Measurements from ENCODE around the gene ATP5PF. TPM values are rescaled to one million over a fixed set of nuclear protein-coding genes. Genes with fewer than 3 reads are reported as not detected.
A peak's percentile ranks its signal among the peaks of the same experiment; 100 is the strongest.
"Not testable (repeated sequence)": the region's sequence is repeated elsewhere in the genome, so short reads cannot be mapped to it uniquely, and the experiment has no call there.

ATP5PF gene
- polyA plus RNA-seq, 4 donors = 201 to 275 (median 238) TPM

DNA sequence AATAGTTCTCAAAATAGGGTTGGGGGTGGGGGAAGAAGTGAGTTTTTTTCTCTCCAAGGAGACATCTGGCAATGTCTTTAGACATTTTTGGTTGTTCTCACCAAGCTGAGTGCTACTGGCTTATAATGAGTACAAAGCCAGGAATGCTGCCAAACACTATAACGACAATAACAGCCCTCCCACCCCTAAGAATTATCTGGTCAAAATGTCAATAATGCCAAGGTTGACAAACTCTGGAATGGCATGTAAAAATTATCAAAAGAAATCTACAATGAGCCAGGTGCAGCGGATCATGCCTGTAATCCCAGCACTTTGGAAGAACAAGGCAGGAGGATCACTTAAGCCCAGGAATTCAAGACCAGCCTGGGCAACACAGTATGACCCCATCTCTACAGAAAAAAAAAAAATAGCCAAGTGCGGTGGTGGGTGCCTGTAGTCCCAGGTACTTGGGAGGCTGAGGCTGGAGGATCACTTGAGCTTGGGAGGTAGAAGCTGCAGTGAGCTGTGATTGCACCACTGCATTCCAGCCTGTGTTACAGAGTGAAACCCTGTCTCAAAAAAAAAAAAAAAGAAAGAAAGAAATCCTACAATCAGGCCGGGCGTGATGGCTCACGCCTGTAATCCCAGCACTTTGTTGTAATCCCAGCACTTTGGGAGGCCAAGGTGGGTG, 2.5 kb downstream of the ATP5PF start:
- no peak for DNase-seq (ENCODE audit: low read depth in 4 of 4, low spot score in 2 of 4)

DNA sequence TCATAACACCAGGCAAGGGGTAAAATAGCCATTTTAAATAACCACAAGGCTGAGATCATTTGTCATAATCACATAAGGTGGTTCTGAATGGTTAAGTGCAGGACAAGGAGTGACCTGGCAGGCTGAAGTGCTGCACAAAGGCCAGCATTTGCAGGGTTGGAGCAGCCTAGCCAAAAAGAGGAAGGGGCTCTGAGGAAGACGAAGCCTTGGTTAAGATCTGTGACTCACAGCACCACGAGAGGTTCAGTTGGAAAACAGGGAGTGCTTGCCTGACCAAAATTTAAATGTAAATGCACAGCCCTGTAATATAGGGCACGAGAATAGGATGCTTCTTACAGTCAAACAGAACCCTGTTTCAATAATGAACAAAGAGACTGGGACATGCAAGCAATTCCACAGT, 12.1 kb downstream of the ATP5PF start:
- no peak for DNase-seq (ENCODE audit: low read depth in 4 of 4, low spot score in 2 of 4)

GRCh38 chr21:25721987-25722386, 12.7 kb downstream of the ATP5PF start:
- no peak for DNase-seq (ENCODE audit: low read depth in 4 of 4, low spot score in 2 of 4)

- no peak for DNase-seq (ENCODE audit: low read depth in 4 of 4, low spot score in 2 of 4)
These were observed 17.1 kb downstream of the ATP5PF start for GRCh38 chr21:25717491-25718147.

- DNase-seq (ENCODE audit: low read depth in 4 of 4, low spot score in 2 of 4) = not testable (repeated sequence)
These were observed 20.6 kb downstream of the ATP5PF start for GRCh38 chr21:25714066-25714465.

- DNase-seq (ENCODE audit: low read depth in 4 of 4, low spot score in 2 of 4) = no peak
These were observed 24.2 kb downstream of the ATP5PF start for GRCh38 chr21:25710550-25710949.

GRCh38 chr21:25709684-25710265, 24.9 kb downstream of the ATP5PF start:
- no peak for DNase-seq (ENCODE audit: low read depth in 4 of 4, low spot score in 2 of 4)

GRCh38 chr21:25708467-25709065, 26.1 kb downstream of the ATP5PF start:
- DNase-seq (ENCODE audit: low read depth in 4 of 4, low spot score in 2 of 4) = peak in 2 of 4 donors; percentile 13 to 18

- DNase-seq (ENCODE audit: low read depth in 4 of 4, low spot score in 2 of 4) = no peak
These were observed 33.2 kb downstream of the ATP5PF start for GRCh38 chr21:25701529-25701928.

- DNase-seq (ENCODE audit: low read depth in 4 of 4, low spot score in 2 of 4) = no peak
These were observed 34.0 kb downstream of the ATP5PF start for GRCh38 chr21:25700741-25701140.

DNA sequence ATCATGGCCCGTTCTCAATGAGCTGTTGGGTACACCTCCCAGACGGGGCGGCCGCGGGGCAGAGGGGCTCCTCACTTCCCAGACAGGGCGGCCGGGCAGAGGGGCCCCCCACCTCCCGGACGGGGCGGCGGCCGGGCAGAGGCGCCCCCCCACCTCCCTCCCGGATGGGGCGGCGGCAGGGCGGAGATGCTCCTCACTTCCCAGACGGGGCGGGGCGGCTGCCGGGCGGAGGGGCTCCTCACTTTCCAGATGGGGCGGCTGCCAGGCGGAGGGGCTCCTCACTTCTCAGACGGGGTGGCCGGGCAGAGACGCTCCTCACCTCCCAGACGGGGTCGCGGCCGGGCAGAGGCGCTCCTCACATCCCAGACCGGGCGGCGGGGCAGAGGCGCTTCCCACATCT, 39.2 kb downstream of the ATP5PF start:
- not testable (repeated sequence) for DNase-seq (ENCODE audit: low read depth in 4 of 4, low spot score in 2 of 4)

DNA sequence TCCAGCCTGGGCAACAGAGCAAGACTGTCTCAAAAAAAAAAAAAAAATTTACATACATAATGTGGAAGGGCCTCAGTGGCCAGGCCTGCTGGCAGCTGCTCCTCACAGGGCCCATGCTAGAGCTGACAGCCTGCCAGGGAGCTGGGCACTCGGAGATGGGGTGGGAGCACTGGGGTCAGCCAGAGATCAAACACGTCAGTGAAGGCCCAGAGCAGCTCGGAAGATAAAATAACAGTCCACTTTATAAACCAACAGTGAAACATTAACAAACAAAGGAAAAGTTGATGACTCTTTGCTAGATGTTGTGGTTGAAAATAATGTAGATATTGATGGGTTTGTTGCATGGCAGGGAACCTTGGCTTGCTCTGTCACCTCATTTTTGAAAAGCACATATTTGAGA, 42.7 kb downstream of the ATP5PF start:
- DNase-seq (ENCODE audit: low read depth in 4 of 4, low spot score in 2 of 4) = no peak

- DNase-seq (ENCODE audit: low read depth in 4 of 4, low spot score in 2 of 4) = no peak
These were observed 45.5 kb downstream of the ATP5PF start for GRCh38 chr21:25689226-25689625.

DNA sequence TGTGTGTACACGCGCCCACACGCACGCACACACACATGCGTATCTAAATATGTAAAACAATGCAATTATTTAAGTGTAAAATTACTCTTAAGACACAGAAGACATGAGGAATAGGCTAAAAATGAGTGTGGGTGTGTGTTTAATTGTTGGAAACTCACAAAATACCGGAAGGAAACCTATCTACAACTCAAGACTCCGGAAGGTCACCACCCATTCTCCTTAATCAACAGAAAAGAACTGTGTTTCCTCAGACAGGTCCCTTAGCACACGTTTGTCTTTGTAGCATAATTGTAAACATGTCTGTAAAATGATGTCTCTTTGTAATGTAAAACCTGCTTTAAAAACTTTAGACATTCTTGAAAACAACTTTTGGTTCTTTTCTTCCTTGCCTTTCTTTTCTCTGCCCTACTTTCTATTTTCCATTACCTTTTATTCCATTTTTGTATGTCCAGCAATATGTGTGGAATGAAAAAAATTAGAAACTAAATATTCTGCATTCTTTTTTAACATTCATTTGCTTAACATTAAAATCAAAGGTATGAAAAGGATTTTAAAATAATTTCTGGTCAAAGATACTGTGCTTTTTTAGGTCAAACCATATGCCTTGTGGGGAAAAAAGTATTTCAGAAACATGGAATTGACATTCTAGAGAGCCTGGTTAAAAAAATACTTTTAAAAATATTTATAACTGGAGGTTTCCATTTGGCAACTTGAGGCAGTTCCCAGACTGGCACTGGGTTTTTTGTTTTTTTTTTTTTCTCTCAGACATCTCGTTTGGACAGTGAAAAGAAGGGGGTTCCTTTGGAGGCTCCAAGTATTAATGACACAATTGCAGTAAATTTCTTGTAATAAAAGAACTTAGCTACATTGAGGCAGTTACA, 46.2 kb downstream of the ATP5PF start:
- no peak for DNase-seq (ENCODE audit: low read depth in 4 of 4, low spot score in 2 of 4)

DNA sequence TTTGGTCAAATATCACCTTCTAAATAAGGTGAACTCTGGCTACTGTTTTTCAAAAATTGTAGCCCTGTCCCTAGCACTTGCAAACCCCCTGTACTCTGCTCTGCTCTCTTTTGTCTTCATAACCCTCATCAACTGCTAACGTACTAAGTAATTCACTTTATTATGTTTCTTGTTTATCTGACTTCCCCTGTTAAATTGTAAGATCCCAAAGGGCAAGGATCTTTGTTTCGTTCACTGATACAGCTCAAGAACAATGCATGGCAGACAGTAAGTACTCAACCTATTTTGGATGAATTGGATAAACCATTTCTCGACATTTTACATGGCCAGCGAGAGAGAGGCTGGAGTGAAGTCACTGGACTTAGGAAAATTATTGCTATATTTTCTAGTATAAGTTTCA, 46.9 kb downstream of the ATP5PF start:
- no peak for DNase-seq (ENCODE audit: low read depth in 4 of 4, low spot score in 2 of 4)

- no peak for DNase-seq (ENCODE audit: low read depth in 4 of 4, low spot score in 2 of 4)
These were observed 52.3 kb downstream of the ATP5PF start for GRCh38 chr21:25682382-25682781.

DNA sequence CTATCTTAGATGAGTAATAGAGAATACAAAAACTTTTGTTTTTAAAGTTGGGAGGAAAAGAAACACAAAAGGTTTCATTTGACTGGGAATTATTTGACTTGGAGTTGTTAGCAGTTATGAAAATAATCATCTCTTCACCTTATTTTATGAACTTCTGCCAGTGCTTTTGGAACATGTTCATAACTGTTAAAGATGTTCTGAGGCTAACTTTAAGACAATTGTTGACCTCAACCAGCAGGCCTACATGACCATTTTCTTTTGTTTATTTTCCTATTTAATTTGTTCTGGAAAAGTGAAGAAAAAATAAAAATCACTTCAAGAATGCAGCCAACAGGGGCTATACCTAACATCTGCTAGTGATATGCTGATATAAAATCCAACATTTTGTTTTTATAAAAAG, 58.3 kb downstream of the ATP5PF start:
- DNase-seq (ENCODE audit: low read depth in 4 of 4, low spot score in 2 of 4) = no peak

Measured in left renal cortex interstitium (tissue), 4 donors.